Measurements from ENCODE around the gene OPN3. TPM values are rescaled to one million over a fixed set of nuclear protein-coding genes. Genes with fewer than 3 reads are reported as not detected.

OPN3 gene
- total and polyA plus RNA-seq, 2 donors (not counting 1 experiment from before 2014, with no cell fraction given): 21.0 to 29.6 TPM

DNA sequence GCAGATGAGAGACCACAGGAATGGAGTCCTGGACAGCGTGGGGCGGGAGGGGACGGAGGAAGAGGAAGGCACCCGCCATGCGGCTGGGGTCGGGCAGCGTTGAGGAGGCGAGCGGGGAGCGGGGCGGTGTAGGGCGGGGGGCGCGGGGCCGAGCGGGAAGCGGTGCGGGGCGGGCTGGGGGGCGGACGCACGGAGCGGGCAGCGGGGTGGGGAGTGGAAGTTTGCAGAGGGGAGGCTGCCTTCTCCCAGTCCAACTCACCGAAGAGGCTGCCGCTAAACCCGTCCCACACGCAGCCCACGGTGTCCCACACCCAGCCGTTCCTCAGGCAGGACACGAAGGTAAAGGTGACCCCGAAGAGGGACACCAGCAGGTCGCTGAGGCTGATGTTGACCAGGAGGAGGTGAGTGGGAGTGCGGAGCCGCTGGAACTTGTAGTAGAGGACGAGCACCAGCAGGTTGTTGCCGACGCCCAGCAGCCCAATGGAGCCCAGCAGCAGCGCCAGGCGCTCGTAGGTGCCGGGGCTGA lies 483 bp downstream of the OPN3 start:
- CTCF ChIA-PET: interaction anchor here (1.0 to 1.9 kb wide), 6 partner anchors 10 to 208 kb away, joined by 3 to 7 read pairs (median 4); partner anchors contain the start of gene EXO1
- 0% methylated on average over 29 of the region's 42 CpGs for whole genome bisulfite sequencing (ENCODE audit: insufficient coverage)
- Histone ChIP-seq H3K36me3 (replicated peaks in 1 of 2; ENCODE audit: control extremely low read depth in 1 of 2, control insufficient read depth in 1 of 2, extremely low read depth in 1 of 2, insufficient read depth in 2 of 2, low read length in 1 of 2) (no peaks in the 10 kb centered on the region), H3K27ac (ENCODE audit: low read length in 2 of 2) (peak overlapping the region; percentile 71 to 81), H2AFZ (ENCODE audit: insufficient read depth, low read depth, low read length, poor library complexity, severe bottlenecking) (peak overlapping the region; percentile 85), H3K4me1 (ENCODE audit: control insufficient read depth in 2 of 2, insufficient read depth in 2 of 2, low read length in 2 of 2) (peaks cover 39 to 46% of the 10 kb centered on the region in 2 donors), H3K9me3 (ENCODE audit: control extremely low read depth in 1 of 3, control insufficient read depth in 2 of 3, insufficient read depth in 1 of 3, low read length in 2 of 3) (peaks cover 0 to 4% (median 0%) of the 10 kb centered on the region in 3 donors), H4K20me1 (ENCODE audit: control insufficient read depth, insufficient read depth, low read length, poor library complexity, severe bottlenecking) (no peaks in the 10 kb centered on the region), H3K9ac (ENCODE audit: low read length) (peak overlapping the region; percentile 93), H3K4me2 (replicated peaks; ENCODE audit: low read depth, low read length, poor library complexity, severe bottlenecking) (peak overlapping the region; percentile 71), H3K79me2 (ENCODE audit: control insufficient read depth, insufficient read depth, low read length) (peaks cover 48% of the 10 kb centered on the region), H3K4me3 (ENCODE audit: control extremely low read depth in 1 of 5, extremely low read depth in 1 of 5, insufficient read depth in 1 of 5, low read depth in 2 of 5, low read length in 4 of 5) (peak overlapping the region; percentile 78 to 97 (median 94)), H3K27me3 (replicated peaks in 1 of 4; ENCODE audit: control extremely low read depth in 1 of 4, control insufficient read depth in 3 of 4, insufficient read depth in 4 of 4, low read length in 3 of 4) (no peaks in the 10 kb centered on the region)
- intact Hi-C loops (cut with micrococcal nuclease): loop anchor here (1.0 to 5.0 kb wide), 6 partner anchors 42 to 1616 kb away; partner anchors contain the start of genes CEP170, FH and KMO
- POLR2A ChIA-PET: interaction anchor here (1.0 to 1.5 kb wide), 6 partner anchors 10 to 208 kb away, joined by 3 to 5 read pairs (median 4); partner anchors contain the start of gene EXO1
- peaks cover 3% of the 10 kb centered on the region for H3K9me3 Mint-ChIP-seq (ENCODE audit: insufficient read depth)
- no peaks in the 10 kb centered on the region for H3K27me3 Mint-ChIP-seq
- H3K27ac Mint-ChIP-seq: peak overlapping the region; percentile 93
- peak; percentile 6 for ATAC-seq (ENCODE audit: low read depth)
- H3K4me1 Mint-ChIP-seq: peaks cover 56% of the 10 kb centered on the region
- no peak for DNase-seq
- H3K4me3 Mint-ChIP-seq: peak overlapping the region; percentile 84
- TF ChIP-seq EZH2 (IDR thresholded peaks at IDR 0.05; ENCODE audit: borderline replicate concordance, insufficient read depth, low read depth, low read length, poor library complexity, severe bottlenecking): no peak
- TF ChIP-seq, protein P1, sequence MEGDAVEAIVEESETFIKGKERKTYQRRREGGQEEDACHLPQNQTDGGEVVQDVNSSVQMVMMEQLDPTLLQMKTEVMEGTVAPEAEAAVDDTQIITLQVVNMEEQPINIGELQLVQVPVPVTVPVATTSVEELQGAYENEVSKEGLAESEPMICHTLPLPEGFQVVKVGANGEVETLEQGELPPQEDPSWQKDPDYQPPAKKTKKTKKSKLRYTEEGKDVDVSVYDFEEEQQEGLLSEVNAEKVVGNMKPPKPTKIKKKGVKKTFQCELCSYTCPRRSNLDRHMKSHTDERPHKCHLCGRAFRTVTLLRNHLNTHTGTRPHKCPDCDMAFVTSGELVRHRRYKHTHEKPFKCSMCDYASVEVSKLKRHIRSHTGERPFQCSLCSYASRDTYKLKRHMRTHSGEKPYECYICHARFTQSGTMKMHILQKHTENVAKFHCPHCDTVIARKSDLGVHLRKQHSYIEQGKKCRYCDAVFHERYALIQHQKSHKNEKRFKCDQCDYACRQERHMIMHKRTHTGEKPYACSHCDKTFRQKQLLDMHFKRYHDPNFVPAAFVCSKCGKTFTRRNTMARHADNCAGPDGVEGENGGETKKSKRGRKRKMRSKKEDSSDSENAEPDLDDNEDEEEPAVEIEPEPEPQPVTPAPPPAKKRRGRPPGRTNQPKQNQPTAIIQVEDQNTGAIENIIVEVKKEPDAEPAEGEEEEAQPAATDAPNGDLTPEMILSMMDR (IDR thresholded peaks at IDR 0.05): no peak

Measured in B cell (primary cell).